GM18870 (cell line): ENCODE data around the gene IFI6.
A peak's percentile ranks its signal among the peaks of the same experiment; 100 is the strongest.
"Not testable (repeated sequence)": the region's sequence is repeated elsewhere in the genome, so short reads cannot be mapped to it uniquely, and the experiment has no call there.

Experiments used
- ATAC-seq: cut with Tn5 transposase; IDR thresholded peaks from one replicate; pipeline ENCODE4 v1.9.1; 2021; ENCODE audit warnings: moderate library complexity; ENCODE audit not compliant: unreplicated experiment

The IFI6 gene

DNA sequence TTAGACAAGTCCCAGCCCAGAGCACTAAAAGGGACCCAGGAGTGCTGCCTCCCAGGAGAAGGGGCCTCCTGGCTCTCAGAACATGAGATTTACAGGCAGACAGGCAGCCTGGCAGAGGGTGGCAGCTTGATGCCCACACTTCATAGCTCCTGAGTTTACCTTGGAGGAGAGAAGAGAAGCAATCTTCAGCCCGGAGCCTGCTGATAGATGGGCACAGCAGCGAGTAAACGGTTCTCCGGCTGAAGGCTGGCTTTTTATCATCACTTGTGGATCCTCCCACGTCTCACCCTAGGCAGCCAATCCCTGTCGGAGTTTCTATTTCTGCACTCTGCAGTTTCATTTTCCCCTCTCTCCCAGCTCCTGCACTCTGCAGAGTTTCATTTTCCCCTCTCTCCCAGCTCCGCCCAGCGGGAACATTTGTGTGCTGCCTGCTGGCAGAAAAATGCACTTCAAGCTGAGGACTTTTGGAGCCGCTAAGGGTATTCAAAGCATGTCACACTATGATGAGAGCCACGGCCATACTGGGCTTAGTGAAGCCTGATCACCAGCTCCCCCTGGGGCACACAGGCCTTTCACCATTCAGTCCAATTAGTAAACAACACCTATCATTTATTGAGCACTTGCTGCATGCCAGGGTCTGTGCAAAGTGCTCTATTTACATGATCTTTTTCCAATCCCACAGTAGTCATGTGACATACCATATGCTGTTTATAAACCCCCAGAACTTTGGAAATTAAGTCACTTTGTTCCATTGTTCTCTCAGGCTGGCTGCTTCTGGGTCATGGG lies at the start of gene IFI6:
Gene IFI6 (minus strand): TSS at position 229 of the 786 bp plus-strand sequence. CDS start 2,878 bp downstream, outside the sequence.
- ATAC-seq = peak; percentile 79

DNA sequence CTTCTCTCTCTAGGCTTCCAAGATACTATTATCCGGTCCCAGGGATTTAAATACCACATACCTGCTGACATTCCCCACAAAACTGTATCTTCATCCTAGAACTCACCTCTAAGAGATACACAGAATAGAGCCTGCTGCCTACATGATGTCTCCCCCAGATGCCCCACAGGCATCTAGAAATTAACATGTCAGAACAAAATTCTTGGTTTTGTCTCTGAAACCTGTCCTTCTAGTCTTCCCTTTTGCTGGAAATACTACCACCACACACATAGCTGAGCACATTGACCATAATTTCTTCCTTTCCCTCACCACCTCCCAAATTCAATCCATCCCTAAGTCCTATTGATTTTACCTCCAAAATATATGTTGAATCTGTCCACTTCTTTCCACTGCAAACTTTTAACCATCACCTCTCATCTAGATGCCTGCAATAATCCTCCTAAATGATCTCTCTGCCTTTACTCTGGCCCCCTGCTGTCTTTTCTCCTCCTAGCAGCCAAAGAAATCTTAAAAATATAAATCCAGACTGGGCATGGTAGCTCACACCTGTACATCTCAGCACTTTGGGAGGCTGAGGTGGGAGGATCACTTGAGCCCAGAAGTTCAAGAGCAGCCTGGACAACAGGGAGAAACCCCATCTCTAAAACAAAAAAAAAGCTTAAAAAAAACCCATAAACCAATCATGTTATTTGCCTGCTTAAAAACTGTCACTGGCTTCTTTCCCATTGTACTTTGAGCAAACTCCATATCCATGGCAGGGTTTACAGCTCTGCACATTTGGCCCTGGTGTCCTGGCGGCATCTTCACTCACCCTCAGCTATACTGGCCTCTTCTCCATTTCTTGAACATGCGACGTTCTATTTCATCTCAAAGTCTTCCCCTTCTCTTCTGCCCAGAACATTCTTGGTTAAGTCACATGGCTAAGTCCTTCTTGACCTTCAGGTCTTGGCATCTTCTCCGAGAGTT lies 47.6 kb upstream of the IFI6 start:
- ATAC-seq = no peak

- no peak for ATAC-seq
Observed at GRCh38 chr1:27716262-27716895, 44.4 kb upstream of the IFI6 start.

GRCh38 chr1:27713869-27714513 lies 42.0 kb upstream of the IFI6 start:
- ATAC-seq = no peak

- ATAC-seq = no peak
Observed at GRCh38 chr1:27713139-27713725, 41.2 kb upstream of the IFI6 start.

- ATAC-seq = no peak
Observed at GRCh38 chr1:27710574-27710973, 38.6 kb upstream of the IFI6 start.

- ATAC-seq = no peak
Observed at GRCh38 chr1:27705545-27705944, 33.6 kb upstream of the IFI6 start.

DNA sequence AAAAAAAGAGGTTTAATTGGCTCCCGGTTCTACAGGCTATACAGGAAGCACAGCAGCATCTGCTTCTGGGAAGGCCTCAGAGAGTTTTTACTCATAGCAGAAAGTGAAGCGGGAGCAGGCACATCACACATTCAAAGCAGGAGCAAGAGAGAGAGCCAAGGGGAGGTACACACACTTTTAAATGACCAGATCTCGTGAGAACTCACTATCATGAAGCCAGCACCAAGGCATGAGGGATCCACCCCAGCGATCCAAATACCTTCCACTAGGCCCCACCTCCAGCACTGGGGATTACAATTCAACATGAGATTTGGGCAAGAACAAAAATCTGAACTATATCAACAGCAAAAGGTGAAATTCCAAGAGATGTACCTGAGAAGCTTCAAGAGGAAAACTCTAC lies 33.0 kb upstream of the IFI6 start:
- ATAC-seq = no peak

DNA sequence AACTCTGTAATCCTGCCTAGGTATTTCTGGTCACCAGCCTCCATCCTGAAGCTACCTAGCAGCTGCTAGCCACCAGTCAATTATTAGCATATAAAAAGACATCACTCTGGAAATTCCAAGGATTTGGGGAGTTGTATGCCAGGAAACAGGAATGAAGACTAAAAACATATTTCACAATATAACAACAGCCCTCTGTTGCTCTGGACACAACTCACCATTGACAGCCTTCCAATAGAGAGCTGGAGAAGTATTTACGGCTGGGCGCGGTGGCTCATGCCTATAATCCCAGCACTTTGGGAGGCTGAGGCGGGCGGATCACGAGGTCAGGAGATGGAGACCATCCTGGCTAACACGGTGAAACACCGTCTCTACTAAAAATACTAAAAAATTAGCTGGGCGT lies 24.8 kb upstream of the IFI6 start:
- ATAC-seq = not testable (repeated sequence)

DNA sequence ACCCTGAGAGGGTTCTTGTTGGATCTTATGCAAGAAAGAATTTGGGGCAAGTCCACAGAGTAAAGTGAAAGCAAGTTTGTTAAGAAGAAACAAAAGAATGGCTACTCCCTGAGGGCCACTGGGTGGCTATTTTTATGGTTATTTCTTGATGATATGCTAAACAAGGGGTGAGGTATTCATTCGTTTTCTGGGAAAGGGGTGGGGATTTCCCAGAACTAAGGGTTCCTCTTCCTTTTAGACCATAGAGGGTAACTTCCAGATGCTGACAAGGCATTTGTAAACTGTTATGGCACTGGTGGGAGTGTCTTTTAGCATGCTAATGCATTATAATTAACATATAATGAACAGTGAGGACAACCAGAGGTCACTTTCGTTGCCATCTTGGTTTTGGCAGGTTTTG lies 18.2 kb upstream of the IFI6 start:
- no peak for ATAC-seq

DNA sequence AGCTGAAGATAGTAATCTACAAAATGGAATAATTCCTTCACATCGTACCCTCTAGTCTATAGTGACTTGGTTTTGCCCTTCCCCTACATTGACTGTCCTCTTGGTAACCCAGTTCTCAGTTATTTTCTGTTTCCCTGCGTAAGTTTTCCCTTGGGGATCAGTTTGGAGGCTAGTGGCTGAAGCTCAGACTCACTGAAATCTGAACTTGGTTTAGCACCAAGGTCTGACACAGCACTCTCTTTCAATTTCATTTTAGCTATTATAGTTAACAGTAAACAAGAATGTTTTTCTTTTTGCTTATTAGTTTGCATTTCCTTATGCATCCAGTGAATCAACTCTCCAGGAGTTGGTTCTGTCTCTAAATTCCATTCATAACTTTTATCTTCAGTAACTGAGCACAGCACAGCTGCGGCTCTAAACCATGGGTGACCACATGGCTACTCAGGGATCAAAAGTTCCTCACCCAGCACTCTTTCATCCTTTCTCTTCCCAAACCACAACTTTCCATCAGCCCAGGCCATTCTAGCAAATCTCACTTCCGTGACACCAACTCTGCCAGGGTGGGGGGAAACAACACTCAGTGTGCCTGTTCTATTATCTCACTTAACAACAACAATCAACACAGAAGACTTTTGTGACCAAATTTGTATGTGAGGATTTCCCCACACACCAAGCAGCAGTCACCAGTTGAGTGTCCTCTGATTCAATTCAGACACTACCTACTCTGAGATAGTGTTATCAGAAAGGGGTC lies 17.6 kb upstream of the IFI6 start:
- no peak for ATAC-seq

GRCh38 chr1:27687906-27688305 lies 15.9 kb upstream of the IFI6 start:
- ATAC-seq = no peak

DNA sequence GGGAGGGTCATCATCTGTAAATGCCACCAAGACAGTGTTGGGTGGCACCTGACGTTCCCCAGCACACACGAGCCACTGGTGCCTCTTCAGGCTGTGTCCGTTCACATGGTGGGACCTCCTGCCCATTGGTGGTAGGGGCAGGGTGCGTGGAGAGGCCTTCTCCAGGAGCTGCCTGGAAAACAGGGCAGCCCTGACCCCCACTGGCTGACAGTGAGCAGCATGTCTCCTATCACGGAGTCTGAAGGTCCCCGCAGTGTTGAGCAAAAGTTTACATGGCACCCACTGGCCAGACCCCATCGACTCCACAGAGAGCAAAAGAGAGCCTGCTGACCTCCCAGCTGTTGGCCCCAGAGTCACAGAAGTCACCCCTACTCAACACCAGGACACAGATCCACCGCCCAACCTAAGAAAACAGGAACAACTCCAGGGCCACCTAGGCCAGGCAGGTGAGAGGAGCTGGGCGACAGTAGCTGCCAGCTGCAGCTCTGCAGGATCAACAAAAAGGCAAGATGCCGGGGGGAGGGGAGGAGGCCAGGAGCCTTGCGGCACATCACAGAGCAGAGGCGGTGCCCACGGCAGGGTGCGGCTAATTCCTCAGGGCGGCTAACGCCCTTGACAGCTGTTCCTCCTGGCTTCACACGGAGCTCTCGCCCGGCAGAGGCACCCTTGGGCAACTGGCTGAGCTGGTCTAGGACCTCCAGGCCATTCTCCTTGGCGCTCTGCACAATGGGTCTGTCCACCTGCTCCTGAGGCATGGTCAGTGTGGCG lies 14.4 kb upstream of the IFI6 start:
- no peak for ATAC-seq

- no peak for ATAC-seq
Observed at GRCh38 chr1:27684176-27684575, 12.2 kb upstream of the IFI6 start.

DNA sequence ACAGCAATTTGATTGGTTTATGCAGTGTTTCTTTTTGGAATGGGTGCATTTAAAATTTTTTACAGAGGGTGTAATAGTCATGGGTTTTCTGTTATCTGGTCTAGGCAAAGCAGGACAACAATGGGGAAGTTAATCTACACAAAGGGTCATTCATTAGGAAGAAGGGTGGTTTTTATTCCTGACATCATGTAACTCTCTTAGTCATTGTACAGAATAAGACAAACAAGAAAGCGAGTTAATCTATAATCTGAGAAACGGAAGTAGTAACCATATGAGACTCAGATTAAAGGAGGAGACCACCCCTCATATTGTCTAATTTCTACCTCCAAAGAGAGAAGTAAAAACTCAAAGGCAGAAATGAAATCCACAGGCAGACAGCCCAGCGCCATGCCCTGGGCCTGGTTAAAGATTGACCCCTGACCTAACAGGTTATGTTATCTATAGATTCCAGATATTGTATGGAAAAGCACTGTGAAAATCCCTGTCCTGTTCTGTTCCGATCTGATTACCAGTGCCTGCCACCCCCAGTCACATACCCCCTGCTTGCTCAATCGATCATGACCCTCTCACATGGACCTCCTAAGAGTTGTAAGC lies 10.5 kb upstream of the IFI6 start:
- no peak for ATAC-seq

DNA sequence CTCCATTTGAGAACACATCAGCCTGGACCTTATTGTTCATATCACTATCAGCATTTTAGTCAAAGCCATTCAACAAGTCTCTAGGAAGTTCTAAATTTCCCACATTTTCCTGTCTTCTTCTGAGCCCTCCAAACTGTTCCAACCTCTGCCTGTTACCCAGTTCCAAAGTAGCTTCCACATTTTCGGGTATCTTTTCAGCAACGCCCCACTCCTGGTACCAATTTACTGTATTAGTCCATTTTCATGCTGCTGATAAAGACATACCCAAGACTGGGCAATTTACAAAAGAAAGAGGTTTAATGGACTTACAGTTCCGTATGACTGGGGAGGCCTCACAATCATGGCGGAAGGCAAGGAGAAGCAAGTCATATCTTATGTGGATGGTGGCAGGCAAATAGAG lies 9.6 kb upstream of the IFI6 start:
- not testable (repeated sequence) for ATAC-seq

DNA sequence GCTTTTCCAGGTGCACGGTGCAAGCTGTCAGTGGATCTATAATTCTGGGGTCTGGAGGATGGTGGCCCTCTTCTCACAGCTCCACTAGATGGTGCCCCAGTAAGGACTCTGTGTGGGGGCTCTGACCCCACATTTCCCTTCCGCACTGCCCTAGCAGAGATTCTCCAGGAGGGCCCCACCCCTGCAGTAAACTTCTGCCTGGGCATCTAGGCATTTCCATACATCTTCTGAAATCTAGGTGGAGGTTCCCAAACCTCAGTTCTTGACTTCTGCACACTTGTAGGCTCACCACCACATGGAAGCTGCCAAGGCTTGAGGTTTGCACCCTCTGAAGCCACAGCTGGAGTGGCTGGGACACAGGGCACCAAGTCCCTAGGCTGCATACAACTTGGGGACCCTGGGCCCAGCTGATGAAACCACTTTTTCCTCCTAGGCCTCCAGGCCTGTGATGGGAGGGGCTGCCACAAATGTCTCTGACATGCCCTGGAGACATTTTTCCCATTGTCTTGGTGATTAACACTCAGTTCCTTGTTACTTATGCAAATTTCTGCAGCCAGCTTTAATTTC lies 8.3 kb upstream of the IFI6 start:
- not testable (repeated sequence) for ATAC-seq

DNA sequence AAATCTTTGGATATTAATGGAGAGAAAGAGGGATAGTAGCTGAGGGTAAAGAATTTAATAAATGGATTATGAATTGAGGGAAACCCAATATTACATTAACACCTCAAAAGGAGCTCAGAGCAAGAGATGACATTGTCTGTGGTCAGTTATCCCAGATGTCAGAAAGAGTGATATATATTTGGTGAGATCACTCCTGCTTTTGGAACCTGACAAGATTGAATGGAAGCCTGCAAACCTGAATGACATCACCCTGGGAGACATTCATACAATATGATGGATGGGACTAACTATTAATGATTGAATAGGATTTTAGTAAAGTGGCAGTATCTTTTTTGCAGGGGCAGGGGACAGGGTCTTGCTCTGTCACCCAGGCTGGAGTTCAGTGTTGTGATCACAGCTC lies 6.8 kb upstream of the IFI6 start:
- ATAC-seq = no peak
